Uterus (tissue), 4 donors: ENCODE data around the gene PTTG1IP2. TPM values are rescaled to one million over a fixed set of nuclear protein-coding genes. Genes with fewer than 3 reads are reported as not detected.

Experiments used
- DNase-seq, 2 donors: peaks; one replicate each; pipeline ENCODE4 v3.0.0-alpha.2; 2019 to 2020
- H3K27ac ChIP-seq, 2 donors: fragments of 200-600 bp; sonication (generic); 1 replicate in 1 of 2; 2 replicates in 1 of 2; pipeline ENCODE4 v1.5.1; 2016 to 2018
- H3K27me3 ChIP-seq, 2 donors: fragments of 200-600 bp; sonication (generic); one replicate each; pipeline ENCODE4 v1.5.1; 2018 to 2019; ENCODE audit warnings: control low read depth in 1 of 2
- H3K36me3 ChIP-seq, 2 donors: fragments of 200-600 bp; sonication (generic); one replicate each; pipeline ENCODE4 v1.5.1; 2019; ENCODE audit warnings: control low read depth in 1 of 2
- H3K4me1 ChIP-seq, 2 donors: fragments of 200-600 bp; sonication (generic); one replicate each; pipeline ENCODE4 v1.5.1; 2018 to 2019; ENCODE audit warnings: control low read depth in 1 of 2
- H3K4me3 ChIP-seq, 2 donors: fragments of 200-600 bp; sonication (generic); 1 replicate in 1 of 2; 2 replicates in 1 of 2; pipeline ENCODE4 v1.5.1; 2018 to 2019; ENCODE audit warnings: mild to moderate bottlenecking in 1 of 2
- H3K9me3 ChIP-seq, 2 donors: fragments of 200-600 bp; sonication (generic); one replicate each; pipeline ENCODE4 v1.5.1; 2019; ENCODE audit warnings: control low read depth in 1 of 2
- POLR2A ChIP-seq, 2 donors: fragments of 450-650 bp; IDR thresholded peaks; one replicate each; pipeline ENCODE4 v1.6.1; 2016; ENCODE audit warnings: antibody characterized with exemption in 2 of 2, mild to moderate bottlenecking in 1 of 2, moderate library complexity in 1 of 2
- intact Hi-C: fragments of 100-400 bp; cut with DNase I; formaldehyde crosslinking; loops from one replicate; pipeline ENCODE4 v1.15.1; 2023; ENCODE audit warnings: low total_unique reads
- total RNA-seq, 4 donors: library from RNA; depleted of rRNA in 3 of 4; stranded (reverse); fragments of >200 nt in 3 of 4; gene quantifications; one replicate each; pipeline versions ENCODE4 v1.1.0 to v1.2.4, GENCODE V29; 2014 to 2023
- TF ChIP-seq, protein P1 (sequence below), 4 experiments: fragments of 200-600 bp in 2 of 4; fragments of 450-650 bp in 2 of 4; sonication (generic) in 2 of 4; IDR thresholded peaks; one replicate each; pipeline ENCODE4 v1.5.1; 2016 to 2019; ENCODE audit warnings: antibody characterized with exemption in 4 of 4, mild to moderate bottlenecking in 2 of 4, moderate library complexity in 1 of 4
- donor health status: DM: yes; HTN: yes; CAD: no.

PTTG1IP2 gene
- not detected for total RNA-seq

DNA sequence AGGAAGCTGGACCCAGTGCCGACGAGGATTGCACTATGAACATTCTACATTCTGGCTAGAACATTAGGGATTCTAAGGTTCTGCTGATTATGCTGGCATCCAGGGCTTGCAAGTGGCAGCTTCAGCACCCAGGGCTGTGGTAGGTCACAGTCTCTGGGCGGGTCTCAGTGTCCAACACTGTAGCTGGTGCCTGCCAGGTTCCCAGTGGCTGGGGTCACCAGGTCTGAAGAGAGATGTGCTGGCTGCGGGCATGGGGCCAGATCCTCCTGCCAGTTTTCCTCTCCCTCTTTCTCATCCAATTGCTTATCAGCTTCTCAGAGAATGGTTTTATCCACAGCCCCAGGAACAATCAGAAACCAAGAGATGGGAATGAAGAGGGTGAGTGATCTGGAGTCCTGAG lies at the start of gene PTTG1IP2:
Gene PTTG1IP2, plus strand, starts transcription at position 86 of the 400 bp plus-strand sequence. Its CDS starts 148 bp downstream, at position 234.
- Histone ChIP-seq H3K27me3 (no peaks in the 10 kb centered on the region), H3K36me3 (no peaks in the 10 kb centered on the region), H3K27ac (no peak within 1 kb of the TSS), H3K4me3 (no peak within 1 kb of the TSS), H3K4me1 (no peaks in the 10 kb centered on the region), H3K9me3 (no peaks in the 10 kb centered on the region)
- no peak for TF ChIP-seq POLR2A (IDR thresholded peaks at IDR 0.05)
- TF ChIP-seq, protein P1, sequence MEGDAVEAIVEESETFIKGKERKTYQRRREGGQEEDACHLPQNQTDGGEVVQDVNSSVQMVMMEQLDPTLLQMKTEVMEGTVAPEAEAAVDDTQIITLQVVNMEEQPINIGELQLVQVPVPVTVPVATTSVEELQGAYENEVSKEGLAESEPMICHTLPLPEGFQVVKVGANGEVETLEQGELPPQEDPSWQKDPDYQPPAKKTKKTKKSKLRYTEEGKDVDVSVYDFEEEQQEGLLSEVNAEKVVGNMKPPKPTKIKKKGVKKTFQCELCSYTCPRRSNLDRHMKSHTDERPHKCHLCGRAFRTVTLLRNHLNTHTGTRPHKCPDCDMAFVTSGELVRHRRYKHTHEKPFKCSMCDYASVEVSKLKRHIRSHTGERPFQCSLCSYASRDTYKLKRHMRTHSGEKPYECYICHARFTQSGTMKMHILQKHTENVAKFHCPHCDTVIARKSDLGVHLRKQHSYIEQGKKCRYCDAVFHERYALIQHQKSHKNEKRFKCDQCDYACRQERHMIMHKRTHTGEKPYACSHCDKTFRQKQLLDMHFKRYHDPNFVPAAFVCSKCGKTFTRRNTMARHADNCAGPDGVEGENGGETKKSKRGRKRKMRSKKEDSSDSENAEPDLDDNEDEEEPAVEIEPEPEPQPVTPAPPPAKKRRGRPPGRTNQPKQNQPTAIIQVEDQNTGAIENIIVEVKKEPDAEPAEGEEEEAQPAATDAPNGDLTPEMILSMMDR (IDR thresholded peaks at IDR 0.05): no peak
- intact Hi-C loops: no loop called here
- no peak for DNase-seq

DNA sequence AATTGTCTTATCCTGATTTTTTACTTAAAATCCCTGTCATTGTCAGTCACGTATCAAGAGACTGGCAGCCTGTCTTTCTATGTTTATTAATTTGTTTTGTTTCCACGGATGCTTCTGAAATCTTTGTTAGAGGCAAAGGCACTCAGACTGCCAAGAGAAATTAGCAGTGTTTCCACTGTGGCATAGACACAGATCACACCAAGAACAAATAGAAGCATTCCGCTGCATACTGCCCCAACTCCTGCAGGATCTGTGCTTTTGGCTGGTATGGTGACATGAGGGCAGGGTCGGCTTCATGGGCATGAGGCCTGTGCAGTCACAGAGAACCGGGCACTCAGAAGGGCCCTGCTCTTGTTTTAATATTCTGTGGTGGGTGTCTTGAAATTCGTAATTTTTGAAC lies 47.8 kb upstream of the PTTG1IP2 start:
- DNase-seq: no peak
- H3K27ac ChIP-seq: no peak overlapping the region
- no peaks in the 10 kb centered on the region for H3K4me1 ChIP-seq
- H3K27me3 ChIP-seq: no peaks in the 10 kb centered on the region
- H3K36me3 ChIP-seq: no peaks in the 10 kb centered on the region
- TF ChIP-seq POLR2A (IDR thresholded peaks at IDR 0.05): no peak
- TF ChIP-seq, protein P1 (IDR thresholded peaks at IDR 0.05): no peak
- H3K4me3 ChIP-seq: no peak overlapping the region
- H3K9me3 ChIP-seq: no peaks in the 10 kb centered on the region
- intact Hi-C loops: no loop called here

DNA sequence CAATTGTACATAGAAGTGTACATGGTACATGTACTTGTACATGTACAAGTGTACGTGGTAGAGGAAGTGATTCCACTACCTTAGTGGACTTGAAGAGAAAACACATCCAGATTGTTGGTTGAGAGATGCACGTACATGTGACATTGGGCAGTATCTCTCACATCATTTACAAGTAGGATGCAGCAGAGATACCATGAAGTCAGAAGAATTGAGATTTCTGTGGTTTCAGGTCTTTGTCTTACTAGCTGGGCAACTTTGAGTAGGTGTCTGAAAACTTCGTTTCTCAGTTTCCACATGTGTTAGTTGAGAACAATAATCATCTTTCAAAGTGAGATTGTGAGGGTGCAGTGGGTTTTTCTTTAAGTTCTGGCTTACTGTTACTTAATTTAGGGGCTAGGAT lies 44.7 kb upstream of the PTTG1IP2 start:
- Histone ChIP-seq H3K9me3 (no peaks in the 10 kb centered on the region), H3K4me3 (no peak overlapping the region), H3K27ac (no peak overlapping the region), H3K4me1 (no peaks in the 10 kb centered on the region), H3K27me3 (no peaks in the 10 kb centered on the region), H3K36me3 (no peaks in the 10 kb centered on the region)
- TF ChIP-seq, protein P1 (IDR thresholded peaks at IDR 0.05): no peak
- TF ChIP-seq POLR2A (IDR thresholded peaks at IDR 0.05): no peak
- intact Hi-C loops: no loop called here
- no peak for DNase-seq

DNA sequence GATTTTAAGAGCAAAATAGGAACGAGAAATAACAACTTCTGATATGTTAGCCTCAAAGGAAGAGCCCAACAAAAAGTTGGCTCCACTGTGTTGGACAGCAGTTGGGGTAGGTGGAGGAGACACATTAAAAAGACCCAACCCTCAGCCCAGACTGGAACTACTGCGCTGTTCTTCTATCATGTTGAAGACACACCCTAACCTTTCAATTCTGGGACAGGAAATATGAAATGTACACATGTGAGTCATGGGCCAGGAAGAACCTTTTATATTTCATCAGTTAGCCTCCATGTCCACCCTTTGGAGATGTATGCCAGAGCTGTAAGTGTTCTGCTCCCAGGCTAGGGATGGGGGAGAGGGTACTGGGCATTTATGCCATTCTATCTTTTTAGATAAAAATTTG lies 44.1 kb upstream of the PTTG1IP2 start:
- Histone ChIP-seq H3K27me3 (no peaks in the 10 kb centered on the region), H3K27ac (no peak overlapping the region), H3K4me1 (no peaks in the 10 kb centered on the region), H3K9me3 (no peaks in the 10 kb centered on the region), H3K4me3 (no peak overlapping the region), H3K36me3 (no peaks in the 10 kb centered on the region)
- TF ChIP-seq, protein P1 (IDR thresholded peaks at IDR 0.05): no peak
- no peak for TF ChIP-seq POLR2A (IDR thresholded peaks at IDR 0.05)
- intact Hi-C loops: no loop called here
- DNase-seq: no peak

DNA sequence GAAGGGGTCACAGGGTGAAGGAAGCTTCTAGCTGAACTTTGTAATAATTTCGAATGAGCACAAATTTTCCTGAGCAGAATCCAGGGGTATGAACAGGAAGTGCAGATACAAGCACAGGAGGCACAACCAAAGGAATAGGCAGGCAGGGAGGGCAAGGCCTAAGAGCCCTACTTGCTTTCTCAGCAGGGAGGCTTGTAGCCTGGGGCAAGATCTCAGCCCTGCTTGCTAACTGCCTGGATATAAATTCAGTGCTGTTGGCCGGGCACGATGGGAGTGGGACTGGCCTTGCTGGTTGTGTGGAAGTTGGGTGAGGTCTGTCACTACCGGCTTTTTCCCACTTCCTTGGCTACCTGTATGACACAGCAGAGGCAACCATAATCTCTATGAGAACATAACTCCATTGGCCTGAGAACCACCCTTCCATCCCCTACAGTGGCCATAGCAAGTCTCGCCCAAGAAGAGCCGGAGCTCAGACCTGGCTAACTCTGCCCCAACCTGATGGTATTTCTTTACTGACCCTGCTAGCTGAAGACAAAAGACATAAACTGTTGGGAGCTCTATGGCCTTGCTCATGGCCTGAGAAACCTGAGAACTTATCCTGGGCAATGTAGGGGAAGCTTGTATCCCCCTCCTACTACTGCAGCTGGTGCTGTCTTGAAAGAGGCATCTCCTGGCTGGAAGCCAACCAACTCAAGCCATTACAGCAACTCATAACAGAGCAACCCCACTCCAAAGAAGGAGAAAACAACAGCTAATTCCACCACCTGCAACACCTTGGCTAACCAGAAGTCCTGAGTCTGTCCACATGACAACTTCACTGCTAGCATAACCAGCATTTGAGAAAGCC lies 38.6 kb upstream of the PTTG1IP2 start:
- no peak for TF ChIP-seq POLR2A (IDR thresholded peaks at IDR 0.05)
- TF ChIP-seq, protein P1 (IDR thresholded peaks at IDR 0.05): no peak
- Histone ChIP-seq H3K4me1 (no peaks in the 10 kb centered on the region), H3K27me3 (no peaks in the 10 kb centered on the region), H3K9me3 (peaks cover 0 to 2% of the 10 kb centered on the region in 2 donors), H3K4me3 (no peak overlapping the region), H3K36me3 (no peaks in the 10 kb centered on the region), H3K27ac (no peak overlapping the region)
- intact Hi-C loops: no loop called here
- no peak for DNase-seq
